NAMALWA (cell line): ENCODE results near the gene PTPRG.
A peak's percentile ranks its signal among the peaks of the same experiment; 100 is the strongest.
"Not testable (repeated sequence)": the region's sequence is repeated elsewhere in the genome, so short reads cannot be mapped to it uniquely, and the experiment has no call there.

Experiments used
- DNase-seq: peaks from one replicate; pipeline ENCODE4 v3.0.0-alpha.2; 2015; ENCODE audit warnings: low spot score

The PTPRG gene

DNA sequence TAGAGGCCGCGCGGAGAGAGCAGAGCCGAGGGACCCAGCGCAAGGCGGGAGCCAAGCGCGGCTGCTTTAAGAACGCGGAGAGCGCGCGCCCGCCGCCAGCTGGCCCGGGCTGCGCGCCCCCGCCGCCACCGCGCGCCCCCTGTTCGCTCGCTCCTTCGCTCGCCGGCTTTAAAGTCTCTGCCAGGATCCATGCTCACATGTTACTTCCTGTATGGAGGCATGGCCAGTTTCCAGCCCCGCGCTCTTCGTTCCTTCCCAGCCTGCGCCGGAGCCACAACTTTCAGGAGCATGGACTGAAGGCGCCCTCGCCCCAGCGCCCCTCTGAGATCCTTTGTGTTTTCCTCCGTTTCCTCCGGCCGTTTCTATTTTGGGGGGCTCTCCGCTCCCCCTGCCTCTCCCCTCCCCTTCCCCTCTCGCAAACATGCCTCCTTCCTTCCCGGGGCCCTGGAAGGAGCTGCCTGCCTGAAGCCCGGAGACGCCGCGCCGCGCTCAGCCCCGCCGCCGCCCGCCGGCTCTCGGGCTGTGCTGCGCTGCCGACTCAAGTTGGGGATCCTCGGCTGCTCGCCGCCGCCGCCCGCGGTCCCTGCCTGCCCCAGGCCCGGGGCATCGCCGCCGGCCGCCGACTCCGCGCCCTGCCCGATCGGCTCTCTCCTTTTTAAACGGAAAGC lies at the start of gene PTPRG:
PTPRG (plus strand) TSS at position 198 of the 668 bp plus-strand sequence. CDS start 717 bp downstream, outside the sequence.
- no peak for DNase-seq

DNA sequence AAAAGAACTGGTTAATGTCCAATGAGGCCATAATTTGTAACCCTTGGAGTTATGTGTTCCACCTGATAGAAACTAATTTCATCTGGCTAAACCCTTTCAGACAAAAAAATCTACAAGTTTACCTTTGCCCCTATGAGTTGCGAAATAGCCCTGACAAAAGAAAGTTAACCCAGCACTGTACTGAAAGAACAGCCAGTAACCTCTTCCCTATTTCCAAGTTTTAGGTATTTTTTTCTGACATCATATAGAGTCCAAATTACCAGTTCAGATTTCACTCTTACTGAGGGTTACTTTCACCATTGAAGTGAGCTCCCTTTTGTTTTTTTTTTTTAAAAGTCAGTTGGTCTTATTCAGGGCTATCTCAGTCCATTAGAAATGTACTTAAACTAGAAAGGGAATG lies 42.8 kb upstream of the PTPRG start:
- DNase-seq = no peak

DNA sequence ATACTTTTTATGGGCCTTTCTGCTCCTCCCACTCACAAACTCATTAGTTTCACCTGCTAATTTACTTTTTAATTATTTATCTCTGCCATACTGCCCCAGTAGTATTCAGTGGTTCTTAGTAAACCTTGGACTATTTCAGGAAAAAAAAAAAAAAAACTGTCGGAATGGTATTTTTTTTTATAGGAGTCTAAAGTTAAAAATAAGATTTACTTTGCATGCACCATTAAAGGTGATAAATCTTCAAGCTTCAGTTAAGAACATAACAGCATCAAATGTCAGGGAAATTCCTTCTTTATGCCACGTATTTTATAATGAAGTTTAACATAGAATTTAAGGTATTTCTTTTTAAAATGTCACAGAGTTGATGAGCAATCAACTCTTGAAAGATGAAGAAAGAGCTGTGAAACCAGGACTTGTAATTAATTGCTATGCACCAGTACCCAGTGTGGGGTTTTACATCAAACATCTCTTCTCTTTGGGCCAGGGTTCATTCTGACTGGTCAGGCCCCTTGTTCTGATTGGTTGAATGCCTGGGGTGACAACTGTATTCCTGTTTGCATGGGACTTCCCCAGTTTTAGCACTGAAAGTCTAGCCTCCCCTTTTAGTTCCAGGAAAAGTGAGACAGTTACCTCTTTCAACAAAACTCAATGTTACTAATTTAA lies 40.3 kb upstream of the PTPRG start:
- peak; percentile 55 for DNase-seq

DNA sequence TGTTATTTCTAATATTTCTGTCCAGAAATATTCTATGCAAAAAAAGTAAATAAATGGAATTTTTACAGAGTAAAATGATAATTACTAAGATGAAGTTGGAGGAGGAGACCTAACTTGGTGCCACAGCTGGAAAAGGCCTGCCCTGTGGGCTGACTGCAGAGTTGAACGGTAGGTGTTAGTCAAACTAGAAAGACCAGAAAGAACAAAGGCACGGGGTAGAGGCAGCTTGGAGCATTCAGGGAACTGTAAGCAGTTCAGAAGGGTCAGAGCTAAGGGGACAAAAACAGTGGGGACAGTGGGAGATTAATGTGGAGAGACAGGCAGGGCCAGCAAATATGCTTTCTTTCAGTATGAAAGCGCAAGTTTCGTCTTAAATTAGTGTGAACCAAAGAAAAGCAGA lies 39.3 kb upstream of the PTPRG start:
- no peak for DNase-seq

DNA sequence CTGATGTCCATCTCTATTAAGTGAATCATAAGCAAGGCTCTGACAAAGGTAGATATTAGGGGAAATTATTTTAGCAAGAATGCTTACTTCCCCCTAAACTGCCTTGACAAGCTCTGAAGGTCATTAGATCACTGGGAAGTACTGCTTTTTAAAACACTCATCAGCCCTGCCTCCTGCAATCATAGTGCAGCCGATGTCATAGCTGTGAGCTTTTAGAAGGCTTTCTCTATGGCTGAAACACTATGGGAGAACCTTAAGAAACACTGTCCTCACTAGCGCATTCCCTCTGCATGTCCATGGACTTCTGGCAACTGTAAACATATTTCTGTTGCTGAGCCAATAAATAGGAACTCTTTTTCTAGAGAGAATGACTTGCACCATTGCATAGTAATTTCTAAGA lies 38.7 kb upstream of the PTPRG start:
- no peak for DNase-seq

DNA sequence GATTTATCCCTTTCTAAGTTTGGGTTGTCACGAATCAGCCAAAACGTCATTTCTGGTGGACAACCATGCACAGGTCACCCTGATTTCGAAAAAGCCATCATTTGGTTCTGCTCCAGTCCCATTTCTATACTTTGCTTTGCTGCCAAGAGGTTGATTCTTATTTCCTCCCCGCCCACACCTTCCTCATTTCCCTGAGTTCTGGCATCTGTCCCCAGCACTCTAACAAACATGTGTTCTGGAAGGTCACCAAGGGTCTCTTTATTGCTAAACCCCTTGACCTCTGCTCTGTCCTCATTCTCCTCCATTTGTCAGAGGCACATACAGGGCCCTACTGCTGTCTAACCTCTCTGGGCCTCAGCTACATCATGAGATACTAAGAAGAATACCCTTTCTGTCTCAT lies 36.4 kb upstream of the PTPRG start:
- DNase-seq = no peak

DNA sequence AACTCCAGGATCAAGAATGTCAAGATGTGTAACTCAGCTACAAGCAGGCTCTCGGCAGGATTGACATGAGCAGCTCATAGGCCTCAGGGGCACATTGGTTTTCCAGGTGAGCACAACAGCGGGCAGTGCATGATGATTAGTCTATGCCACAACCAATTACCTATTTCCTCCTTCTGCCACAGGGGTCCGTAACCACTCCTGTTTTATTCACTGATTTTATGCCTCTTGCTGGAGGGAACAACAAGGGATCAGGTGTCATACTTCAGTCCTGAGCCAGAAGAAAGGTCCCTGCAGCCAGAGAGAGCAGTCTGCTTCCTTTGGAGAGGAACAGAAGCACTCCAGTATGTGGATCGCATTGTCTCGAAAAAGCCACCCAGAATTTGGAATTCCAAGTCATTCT lies 35.1 kb upstream of the PTPRG start:
- no peak for DNase-seq

DNA sequence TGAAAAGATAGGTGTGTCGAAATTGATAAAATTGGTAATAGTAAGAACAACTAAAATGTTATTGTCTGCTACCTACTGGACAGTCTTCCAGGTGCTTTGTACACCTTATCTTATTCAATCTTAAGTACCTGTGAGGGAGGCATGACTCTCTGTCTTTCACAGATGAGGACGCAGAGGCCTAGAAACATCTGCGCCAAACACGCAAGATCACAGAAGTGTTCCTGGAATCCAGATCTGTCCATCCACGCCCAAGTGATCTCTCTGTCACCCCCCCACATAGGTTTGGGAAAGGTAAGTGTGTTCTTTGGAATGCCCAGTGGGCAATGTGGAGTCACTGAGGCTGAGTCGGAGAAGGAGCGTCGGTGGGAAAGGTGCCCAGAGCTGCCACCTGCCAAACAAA lies 34.4 kb upstream of the PTPRG start:
- no peak for DNase-seq

DNA sequence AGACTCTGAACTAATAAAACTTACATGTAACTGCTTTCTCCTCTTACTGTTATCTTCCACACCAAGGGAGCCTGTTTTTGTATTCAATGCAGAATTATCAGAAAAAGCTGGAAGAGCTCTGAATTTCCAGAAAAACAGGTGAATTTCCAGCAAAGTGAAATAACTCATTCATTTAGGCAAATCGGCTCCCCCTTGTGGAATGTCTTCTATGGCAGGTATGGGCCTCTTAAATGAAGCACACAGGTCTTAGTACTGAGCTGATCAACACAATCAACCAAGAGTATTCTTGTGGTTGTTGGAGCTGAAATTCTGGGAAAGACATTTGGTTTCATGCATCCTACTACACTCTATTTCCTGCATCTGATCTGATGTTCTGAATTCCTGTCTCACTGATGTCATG lies 31.0 kb upstream of the PTPRG start:
- peak; percentile 24 for DNase-seq

DNA sequence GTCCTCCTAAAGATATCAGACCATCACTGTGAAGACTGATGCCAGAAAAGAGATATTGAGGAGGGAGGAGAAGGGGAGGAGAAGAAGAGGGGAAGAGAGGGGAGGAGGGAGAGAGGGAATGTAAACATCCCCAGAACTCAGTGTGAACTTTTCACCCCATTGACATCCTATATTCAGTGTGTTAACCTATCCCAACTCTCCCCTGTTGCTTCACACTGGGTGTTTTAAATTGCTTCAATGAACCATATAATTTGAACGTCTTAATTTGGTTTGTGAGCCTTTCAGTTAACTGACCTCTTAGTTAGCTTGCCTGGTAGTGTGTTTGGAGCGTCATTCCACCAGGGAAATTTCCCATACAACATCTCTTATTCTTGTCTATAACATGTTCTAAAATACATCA lies 29.8 kb upstream of the PTPRG start:
- DNase-seq = no peak

DNA sequence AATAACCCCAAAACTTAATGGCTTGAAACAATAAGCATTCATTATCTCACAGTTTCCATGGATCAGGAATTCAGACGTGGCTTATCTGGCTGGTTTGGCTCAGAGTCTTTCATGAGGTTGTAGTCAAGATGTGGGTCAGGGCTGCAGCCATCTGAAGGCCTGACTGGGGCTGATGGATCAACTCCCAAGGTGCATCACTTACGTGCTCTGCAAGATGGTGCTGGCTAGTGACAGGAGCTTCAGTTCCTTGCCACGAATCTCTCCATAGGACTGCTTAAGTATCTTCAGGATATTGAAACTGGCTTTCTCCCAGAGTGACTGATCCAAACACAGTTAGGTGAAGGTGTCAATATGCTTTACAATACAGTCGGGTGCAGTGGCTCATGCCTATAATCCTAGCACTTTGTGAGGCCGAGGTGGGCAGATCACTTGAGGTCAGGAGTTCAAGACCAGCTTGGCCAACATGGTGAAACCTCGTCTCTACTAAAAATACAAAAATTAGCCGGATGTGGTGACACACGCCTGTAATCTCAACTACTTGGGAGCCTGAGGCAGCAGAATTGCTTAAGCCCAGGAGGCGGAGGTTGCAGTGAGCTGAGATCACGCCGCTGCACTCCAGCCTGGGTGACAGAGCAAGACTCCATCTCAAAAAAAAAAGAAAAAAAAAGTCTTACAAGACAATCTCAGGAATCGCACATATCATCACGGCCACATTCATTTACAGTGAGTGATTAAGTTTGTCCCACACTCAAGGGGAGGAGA lies 28.5 kb upstream of the PTPRG start:
- no peak for DNase-seq

DNA sequence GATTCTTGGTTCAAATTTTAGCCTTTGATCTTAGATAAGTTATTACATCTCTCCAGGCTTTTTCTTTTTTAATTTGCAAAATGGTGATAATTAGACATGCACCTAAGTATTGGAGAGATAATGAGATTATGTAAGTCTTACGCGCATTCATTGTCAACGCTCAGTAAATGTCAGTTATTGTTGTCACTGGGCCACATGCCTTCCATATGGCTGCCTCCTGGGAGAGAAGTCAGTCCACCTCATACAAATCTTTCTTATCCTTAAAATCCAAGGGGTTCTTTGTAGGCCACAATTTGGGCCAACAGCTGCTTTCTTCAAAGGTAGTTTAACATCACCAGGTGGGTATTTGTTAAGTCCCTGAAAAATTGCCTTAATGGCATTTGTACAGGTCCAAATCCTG lies 25.5 kb upstream of the PTPRG start:
- no peak for DNase-seq

DNA sequence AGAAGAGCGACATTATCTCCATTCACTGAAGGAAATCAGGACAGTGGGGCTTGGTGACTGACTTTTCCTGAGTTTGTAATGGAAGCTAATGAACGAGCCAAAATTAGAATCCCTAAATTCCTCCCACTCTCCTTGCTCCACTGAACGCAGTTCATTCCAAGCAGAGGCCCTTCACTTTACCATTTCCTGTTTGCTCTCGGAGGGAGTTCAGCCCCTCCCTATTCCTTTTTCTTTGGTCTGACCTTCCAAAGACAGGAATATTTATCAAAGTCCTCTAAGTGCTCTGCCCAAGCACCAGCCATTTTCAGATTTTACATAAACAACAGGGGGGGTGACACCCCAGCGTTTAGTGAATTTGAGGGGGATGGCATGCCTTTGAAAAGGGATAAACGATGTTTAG lies 24.0 kb upstream of the PTPRG start:
- no peak for DNase-seq

DNA sequence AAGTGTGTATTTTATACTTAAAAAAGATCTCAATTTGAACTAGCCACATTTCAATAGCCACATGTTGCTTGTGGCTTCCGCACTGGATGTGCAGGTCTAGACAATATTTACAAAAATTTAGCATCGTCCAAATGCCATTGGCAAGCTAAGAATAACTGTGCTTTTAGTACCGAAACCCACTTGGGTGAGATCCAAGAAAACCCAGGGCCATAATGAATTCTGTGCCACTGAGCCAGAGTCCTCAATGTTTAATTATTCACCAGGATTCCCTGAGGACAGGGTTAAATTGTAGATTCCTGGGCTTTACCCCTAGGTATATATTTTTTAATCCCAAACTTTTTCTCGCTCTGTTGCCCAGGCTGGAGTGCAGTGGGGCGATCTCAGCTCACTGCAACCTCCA lies 22.9 kb upstream of the PTPRG start:
- DNase-seq = no peak

DNA sequence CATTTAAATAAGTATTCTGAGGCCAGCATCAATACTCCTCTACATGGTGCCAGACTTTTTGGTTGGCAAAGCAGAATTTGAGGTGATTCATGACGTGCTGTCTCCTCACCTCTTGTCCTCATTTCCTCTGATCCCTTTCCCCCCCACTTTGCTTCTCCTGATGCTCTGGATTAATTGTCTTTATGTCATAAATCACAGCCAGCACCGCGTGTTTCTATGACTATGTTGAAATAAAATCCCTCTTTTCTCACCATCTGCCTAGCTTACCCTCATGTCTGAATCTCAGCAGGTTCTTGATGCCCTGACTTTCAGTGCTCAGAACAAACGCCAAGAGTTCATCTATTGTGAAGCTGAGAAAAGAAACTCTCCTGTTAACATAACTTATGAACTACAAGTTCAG lies 19.7 kb upstream of the PTPRG start:
- no peak for DNase-seq

DNA sequence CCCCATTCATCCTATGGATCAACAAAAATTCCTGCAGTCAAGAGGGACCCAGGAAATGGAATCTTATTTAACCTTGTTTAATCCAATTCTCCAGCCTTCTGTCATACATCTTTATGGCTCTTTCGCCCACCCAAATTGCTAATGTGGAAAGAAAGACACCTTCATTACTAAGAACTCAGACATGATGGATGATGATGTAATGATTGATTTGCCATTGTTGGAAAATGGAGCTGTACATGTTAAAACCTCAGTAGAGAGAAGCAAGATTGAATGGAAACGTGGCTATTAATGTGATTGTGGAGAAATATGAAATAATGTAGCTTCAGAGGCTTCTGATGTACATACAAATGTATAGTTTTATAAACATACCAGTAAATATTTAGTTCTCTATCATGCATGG lies 15.7 kb upstream of the PTPRG start:
- DNase-seq = no peak

DNA sequence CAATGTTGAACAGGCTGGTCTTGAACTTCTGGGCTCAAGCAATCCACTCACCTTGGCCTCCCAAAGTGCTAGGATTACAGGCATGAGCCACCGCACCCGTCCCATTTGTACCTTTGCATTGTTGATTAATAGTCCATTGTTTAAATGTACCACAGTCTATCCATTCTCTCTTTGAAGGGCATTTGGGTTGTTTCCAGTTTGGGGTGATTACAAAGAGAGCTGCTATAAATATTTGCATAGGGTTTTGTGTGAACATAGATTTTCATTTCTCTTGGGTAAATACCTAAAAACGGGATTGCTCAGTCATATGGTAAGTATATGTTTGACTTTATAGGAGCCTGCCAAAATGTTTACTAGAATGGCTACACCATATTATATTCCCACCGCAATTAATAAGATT lies 13.7 kb upstream of the PTPRG start:
- DNase-seq = no peak

DNA sequence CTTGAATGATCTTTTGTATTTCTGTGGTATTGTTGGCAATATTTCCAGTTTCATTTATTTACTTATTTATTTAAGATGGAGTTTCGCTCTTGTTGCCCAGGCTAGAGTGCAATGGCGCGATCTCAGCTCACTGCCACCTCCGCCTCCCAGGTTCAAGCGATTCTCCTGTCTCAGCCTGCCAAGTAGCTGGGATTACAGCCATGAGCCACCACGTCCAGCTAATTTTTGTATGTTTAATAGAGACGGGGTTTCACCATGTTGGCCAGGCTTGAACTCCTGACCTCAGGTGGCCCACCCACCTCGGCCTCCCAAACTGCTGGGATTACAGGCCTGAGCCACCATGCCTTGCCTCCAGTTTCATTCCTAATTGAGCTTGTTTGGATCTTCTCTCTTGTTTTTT lies 8.7 kb upstream of the PTPRG start:
- DNase-seq = not testable (repeated sequence)

DNA sequence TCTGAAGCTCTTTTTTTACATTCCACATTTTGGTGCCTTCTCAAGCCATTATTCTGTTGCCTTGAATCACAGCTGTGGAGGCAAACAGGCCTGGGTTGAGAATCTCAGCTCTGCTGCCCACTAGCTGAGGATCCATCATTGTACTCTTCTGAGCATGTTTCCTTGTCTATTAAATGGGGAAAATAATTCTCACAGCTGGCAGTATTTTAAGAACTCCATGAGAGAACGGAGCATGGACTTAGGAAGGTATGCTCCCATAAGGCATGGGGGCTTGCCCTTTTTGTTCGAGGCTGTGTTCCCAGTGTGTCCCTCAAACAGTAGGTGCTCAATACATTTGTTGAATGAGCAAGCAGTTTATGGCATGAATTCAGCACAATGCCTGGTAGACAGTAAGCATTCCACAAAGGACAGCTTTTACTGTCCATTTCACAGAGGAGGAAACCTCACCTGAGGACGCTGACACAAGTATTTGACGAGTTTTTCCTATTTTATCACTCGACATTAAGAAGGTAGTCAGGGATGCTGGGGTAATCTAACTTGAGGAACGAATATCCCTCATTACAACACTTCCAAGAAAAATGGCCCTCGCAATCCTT lies 2.1 kb upstream of the PTPRG start:
- no peak for DNase-seq

DNA sequence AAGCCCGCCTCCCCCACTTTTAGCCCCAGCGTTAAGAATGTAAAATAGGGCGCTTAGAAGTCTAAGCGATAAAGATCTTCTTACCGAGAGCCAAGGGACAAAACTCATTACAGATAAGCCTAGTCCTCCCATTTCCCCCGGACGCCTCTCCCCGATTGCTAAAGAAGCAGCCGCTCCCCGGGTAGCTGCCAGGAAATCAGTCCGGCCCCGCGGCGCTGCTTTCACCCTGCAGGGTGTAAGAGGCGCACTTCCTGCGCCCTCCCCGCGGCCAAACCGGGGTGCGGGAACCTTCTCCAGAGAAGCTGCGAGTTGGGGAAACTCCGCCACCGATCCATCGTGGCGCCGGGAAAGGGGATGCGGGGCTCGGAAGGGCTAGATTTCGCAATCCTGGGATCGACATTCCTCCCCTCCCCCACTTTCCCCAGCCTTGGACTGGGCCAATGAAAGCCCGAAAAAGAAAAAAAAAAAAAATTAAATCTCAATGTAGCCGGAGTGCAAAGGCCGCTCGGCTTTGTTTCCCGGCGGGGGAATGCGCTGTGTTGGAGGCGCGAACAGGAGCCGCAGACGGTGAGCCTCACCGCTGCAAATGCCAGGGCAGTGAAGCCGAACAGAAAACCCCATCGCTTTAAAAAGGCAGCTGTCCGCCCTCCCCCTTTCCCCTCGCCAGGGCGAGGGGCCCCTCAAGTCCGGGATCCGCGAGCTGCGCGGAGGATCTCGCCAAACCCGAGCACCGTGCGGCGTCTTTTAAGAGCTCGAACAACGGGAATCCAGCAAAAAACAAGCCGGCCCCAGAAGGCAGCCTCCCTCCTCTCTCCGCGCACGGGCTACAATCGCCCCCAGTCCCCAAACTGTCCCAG lies 626 bp upstream of the PTPRG start:
- DNase-seq = peak; percentile 27

DNA sequence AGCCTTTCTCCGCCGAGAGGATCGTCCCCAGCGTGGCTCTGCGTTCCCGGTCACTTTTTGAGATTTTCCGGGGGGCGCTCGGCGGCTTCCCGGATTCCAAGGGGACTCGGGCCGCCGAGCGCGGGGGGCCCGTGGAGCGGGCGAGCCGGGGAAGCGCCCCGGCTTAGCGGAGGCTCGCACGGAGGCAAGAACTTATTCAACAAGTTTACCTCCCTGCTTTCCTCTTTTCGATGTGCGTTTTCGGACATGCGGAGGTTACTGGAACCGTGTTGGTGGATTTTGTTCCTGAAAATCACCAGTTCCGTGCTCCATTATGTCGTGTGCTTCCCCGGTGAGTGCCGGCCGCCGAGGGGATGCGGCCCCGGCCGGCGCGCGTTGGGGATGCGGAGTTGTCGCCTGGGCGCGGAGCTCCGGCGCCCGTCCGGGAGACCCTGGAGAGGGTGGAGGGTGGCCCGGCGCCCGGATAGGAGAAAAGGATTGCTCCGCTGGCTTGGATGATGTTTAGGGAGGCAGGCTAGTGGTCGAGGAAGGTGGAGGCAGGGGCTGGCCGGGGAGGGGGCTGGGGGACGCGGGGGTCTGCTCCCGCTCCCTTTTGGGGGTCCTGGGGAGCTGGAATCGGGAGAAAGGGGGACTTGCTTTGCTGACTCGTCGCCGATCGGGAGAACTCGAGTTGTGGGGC lies 810 bp downstream of the PTPRG start:
- DNase-seq = no peak
